Sigmoid colon (tissue), 4 donors: ENCODE measurements around the gene KRTAP10-11.

Experiments used
- CTCF ChIP-seq, 4 experiments: fragments of 450-650 bp in 3 of 4; fragments of 200-600 bp in 1 of 4; IDR thresholded peaks; one replicate each; pipeline ENCODE4 v1.5.1; 2016 to 2019; ENCODE audit warnings: antibody characterized with exemption in 4 of 4, mild to moderate bottlenecking in 3 of 4, moderate library complexity in 2 of 4
- POLR2A ChIP-seq, 2 donors: fragments of 450-650 bp; IDR thresholded peaks; one replicate each; pipeline ENCODE4 v1.6.1; 2016; ENCODE audit warnings: antibody characterized with exemption in 2 of 2, mild to moderate bottlenecking in 2 of 2, moderate library complexity in 2 of 2
- POLR2AphosphoS5 ChIP-seq, 4 donors: sonication (generic); formaldehyde crosslinking; IDR thresholded peaks; one replicate each; pipeline ENCODE4 v1.6.1; 2017; ENCODE audit warnings: antibody characterized with exemption in 4 of 4

GRCh38 chr21:44612029-44612486, 34.2 kb upstream of the KRTAP10-11 start, which contains the start of gene KRTAP10-8:
- no peak for TF ChIP-seq CTCF (IDR thresholded peaks at IDR 0.05)
- no peak for TF ChIP-seq POLR2AphosphoS5 (IDR thresholded peaks at IDR 0.05)
- TF ChIP-seq POLR2A (IDR thresholded peaks at IDR 0.05), result no peak
